Nephron (organoid): ENCODE results near the gene MROH2A.

Source experiments
- H3K27ac Mint-ChIP-seq, 3 experiments: 2 replicates each; pipeline ENCODE4 v1.8.0; 2020; ENCODE audit warnings: mixed read lengths in 3 of 3, mild to moderate bottlenecking in 2 of 3, moderate library complexity in 1 of 3
- H3K27me3 Mint-ChIP-seq: 2 replicates; pipeline ENCODE4 v1.8.0; 2021; ENCODE audit warnings: low read depth, mild to moderate bottlenecking, moderate library complexity, mixed read lengths
- H3K36me3 Mint-ChIP-seq: 2 replicates; pipeline ENCODE4 v1.8.0; 2020; ENCODE audit warnings: low read depth, mixed read lengths
- H3K4me1 Mint-ChIP-seq: 2 replicates; pipeline ENCODE4 v1.8.0; 2020; ENCODE audit warnings: mixed read lengths
- H3K4me3 Mint-ChIP-seq, 3 experiments: 2 replicates each; pipeline ENCODE4 v1.8.0; 2020; ENCODE audit warnings: mild to moderate bottlenecking in 3 of 3, mixed read lengths in 3 of 3, moderate library complexity in 2 of 3
- H3K9me3 Mint-ChIP-seq: 2 replicates; pipeline ENCODE4 v1.8.0; 2020; ENCODE audit warnings: mixed read lengths
- TF ChIP-seq, protein P1 (sequence below), 3 experiments: fragments of 200-600 bp; sonication (generic); IDR thresholded peaks; one replicate each; pipeline ENCODE4 v1.5.0; 2021; ENCODE audit warnings: antibody characterized with exemption in 3 of 3; ENCODE audit not compliant: unreplicated experiment in 3 of 3

The MROH2A gene

DNA sequence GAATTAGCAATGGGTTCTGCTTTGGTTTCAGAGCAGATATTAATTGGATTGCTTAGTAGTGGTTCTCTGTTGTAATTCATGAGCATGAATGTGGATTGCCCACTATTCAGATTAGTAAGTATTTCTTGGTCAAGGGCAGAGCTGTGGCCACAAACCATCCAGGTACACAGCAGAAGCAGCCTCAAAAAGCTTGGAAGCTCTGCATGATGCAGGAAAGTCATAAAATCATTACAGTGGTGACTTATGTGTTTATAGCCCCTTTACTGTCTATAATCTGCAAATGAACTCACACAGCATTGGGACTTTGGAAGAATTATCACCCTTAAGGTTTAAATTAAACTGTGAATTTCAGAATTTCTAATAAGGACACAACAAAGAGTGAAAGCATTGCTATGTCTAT is 20.0 kb upstream of the MROH2A start:
- TF ChIP-seq, protein P1, sequence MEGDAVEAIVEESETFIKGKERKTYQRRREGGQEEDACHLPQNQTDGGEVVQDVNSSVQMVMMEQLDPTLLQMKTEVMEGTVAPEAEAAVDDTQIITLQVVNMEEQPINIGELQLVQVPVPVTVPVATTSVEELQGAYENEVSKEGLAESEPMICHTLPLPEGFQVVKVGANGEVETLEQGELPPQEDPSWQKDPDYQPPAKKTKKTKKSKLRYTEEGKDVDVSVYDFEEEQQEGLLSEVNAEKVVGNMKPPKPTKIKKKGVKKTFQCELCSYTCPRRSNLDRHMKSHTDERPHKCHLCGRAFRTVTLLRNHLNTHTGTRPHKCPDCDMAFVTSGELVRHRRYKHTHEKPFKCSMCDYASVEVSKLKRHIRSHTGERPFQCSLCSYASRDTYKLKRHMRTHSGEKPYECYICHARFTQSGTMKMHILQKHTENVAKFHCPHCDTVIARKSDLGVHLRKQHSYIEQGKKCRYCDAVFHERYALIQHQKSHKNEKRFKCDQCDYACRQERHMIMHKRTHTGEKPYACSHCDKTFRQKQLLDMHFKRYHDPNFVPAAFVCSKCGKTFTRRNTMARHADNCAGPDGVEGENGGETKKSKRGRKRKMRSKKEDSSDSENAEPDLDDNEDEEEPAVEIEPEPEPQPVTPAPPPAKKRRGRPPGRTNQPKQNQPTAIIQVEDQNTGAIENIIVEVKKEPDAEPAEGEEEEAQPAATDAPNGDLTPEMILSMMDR (IDR thresholded peaks at IDR 0.05; ENCODE audit: unreplicated experiment in 3 of 3) = no peak
- Mint-ChIP-seq H3K9me3 (no peaks in the 10 kb centered on the region), H3K4me3 (no peak overlapping the region), H3K27me3 (peaks cover 9% of the 10 kb centered on the region), H3K4me1 (no peaks in the 10 kb centered on the region), H3K27ac (no peak overlapping the region), H3K36me3 (no peaks in the 10 kb centered on the region)

DNA sequence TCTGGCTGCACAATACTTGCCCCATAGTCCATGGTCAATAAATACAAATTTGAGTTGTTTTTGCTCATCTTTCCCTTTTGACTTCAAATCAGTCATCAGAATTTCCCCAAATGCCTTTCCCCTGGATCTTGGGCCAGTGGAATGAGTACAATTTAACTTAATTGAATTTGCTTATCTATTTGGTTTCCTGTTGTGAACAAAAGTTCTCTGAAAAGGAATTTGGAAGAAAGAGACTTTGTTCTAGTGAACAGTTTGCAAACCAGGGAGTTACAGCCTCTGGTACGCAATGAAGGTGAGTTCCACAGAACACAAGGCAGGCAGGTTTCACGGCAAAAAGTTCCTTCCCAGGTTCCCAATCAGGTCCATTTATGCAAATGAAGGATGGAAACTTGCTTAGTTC is 19.3 kb upstream of the MROH2A start:
- H3K4me1 Mint-ChIP-seq = no peaks in the 10 kb centered on the region
- H3K27me3 Mint-ChIP-seq = peaks cover 9% of the 10 kb centered on the region
- no peaks in the 10 kb centered on the region for H3K9me3 Mint-ChIP-seq
- H3K4me3 Mint-ChIP-seq = no peak overlapping the region
- no peaks in the 10 kb centered on the region for H3K36me3 Mint-ChIP-seq
- TF ChIP-seq, protein P1 (IDR thresholded peaks at IDR 0.05; ENCODE audit: unreplicated experiment in 3 of 3) = no peak
- H3K27ac Mint-ChIP-seq = no peak overlapping the region

DNA sequence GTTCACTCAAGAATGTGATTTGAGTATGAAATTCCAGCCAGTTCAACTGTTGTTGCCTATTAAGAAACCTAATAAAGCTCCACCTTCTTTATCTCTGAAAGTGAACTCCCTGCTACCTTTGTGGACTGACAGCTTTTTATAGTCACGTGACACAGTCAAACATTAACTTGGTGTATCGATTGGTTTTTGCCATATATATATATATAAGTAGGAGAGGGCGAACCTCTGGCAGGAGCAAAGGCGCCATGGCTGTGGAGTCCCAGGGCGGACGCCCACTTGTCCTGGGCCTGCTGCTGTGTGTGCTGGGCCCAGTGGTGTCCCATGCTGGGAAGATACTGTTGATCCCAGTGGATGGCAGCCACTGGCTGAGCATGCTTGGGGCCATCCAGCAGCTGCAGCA is 18.1 kb upstream of the MROH2A start, which contains the start of gene UGT1A1:
UGT1A1 (plus strand) TSS at position 228 of the 400 bp plus-strand sequence; CDS start at position 246, 18 bp downstream.
- no peaks in the 10 kb centered on the region for H3K36me3 Mint-ChIP-seq
- H3K4me3 Mint-ChIP-seq = no peak within 1 kb of the TSS
- H3K27ac Mint-ChIP-seq = no peak within 1 kb of the TSS
- TF ChIP-seq, protein P1 (IDR thresholded peaks at IDR 0.05; ENCODE audit: unreplicated experiment in 3 of 3) = no peak
- peaks cover 9% of the 10 kb centered on the region for H3K27me3 Mint-ChIP-seq
- H3K9me3 Mint-ChIP-seq = no peaks in the 10 kb centered on the region
- H3K4me1 Mint-ChIP-seq = no peaks in the 10 kb centered on the region

DNA sequence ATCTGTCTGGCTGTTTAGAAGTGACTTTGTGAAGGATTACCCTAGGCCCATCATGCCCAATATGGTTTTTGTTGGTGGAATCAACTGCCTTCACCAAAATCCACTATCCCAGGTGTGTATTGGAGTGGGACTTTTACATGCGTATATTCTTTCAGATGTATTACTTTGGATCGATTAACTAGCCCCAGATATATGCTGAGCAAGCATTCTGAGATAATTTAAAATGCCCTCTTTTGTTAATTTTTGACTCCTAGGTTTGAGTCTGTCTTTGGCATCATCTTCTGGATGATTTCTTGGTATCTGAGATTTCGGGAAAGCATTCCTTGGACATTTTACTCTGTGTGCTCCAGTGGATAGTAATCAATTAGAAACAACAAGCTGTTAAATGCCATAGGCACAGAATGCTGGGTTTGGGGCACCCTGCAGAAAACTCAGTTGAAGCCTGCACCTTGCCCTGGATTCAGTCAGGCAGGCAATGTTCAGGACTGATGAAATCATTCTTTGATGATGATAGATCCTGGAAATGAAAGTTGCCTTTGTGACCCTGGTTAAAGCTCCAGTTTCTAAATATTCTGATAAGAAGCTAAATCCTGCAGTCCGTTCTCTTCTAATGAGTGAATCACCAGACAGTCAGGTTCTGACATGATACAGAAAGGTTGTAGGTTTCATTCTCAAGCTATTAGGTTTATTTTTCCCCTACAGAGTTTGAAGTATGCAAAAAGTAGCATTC is 16.9 kb upstream of the MROH2A start:
- TF ChIP-seq, protein P1 (IDR thresholded peaks at IDR 0.05; ENCODE audit: unreplicated experiment in 3 of 3) = no peak
- H3K27me3 Mint-ChIP-seq = peaks cover 9% of the 10 kb centered on the region
- no peaks in the 10 kb centered on the region for H3K9me3 Mint-ChIP-seq
- H3K27ac Mint-ChIP-seq = no peak overlapping the region
- no peaks in the 10 kb centered on the region for H3K4me1 Mint-ChIP-seq
- no peaks in the 10 kb centered on the region for H3K36me3 Mint-ChIP-seq
- no peak overlapping the region for H3K4me3 Mint-ChIP-seq

DNA sequence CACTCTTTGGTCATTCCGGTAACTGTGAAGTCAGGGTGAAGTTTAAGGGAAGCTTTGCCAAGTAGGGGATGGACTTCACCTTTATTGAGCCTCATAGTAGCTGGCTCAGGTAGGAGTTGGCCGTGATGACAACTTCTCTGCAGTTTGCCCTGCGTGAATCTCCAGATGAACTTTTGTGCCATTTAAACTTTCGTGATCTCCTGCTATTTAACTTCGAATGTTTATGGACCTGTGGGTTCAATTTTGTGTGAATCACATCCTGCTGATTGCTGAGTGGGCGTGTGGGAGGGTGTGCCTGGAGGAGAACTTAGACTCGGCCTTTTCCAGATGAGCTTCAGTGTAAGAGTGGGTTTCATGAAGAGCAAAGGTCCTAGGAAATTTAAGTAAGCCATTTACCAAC is 13.9 kb upstream of the MROH2A start:
- TF ChIP-seq, protein P1 (IDR thresholded peaks at IDR 0.05; ENCODE audit: unreplicated experiment in 3 of 3) = no peak
- Mint-ChIP-seq H3K27me3 (peaks cover 5% of the 10 kb centered on the region), H3K9me3 (no peaks in the 10 kb centered on the region), H3K4me1 (no peaks in the 10 kb centered on the region), H3K4me3 (no peak overlapping the region), H3K27ac (no peak overlapping the region), H3K36me3 (no peaks in the 10 kb centered on the region)

DNA sequence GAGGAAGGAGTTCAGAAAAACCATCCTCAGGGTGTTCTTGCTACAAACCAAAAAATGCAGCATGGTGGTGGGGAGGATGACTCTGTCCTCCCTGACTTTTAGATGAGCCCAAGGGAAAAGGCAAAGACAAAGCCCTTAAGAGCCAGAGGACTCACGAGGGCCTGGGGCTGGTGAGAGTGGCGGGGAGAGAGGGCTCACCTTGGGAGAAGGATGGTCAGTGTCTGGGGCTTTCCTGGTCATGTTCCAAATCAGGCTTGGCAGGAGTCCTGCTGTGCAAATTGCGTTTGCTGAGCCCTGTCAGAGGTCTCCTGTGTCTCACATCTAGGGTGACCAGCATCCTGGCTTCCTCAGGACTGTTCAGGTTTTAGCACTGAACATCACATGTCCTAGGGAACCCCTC is 13.4 kb upstream of the MROH2A start:
- Mint-ChIP-seq H3K4me3 (no peak overlapping the region), H3K36me3 (no peaks in the 10 kb centered on the region), H3K9me3 (no peaks in the 10 kb centered on the region), H3K4me1 (no peaks in the 10 kb centered on the region), H3K27ac (no peak overlapping the region), H3K27me3 (peaks cover 5% of the 10 kb centered on the region)
- TF ChIP-seq, protein P1 (IDR thresholded peaks at IDR 0.05; ENCODE audit: unreplicated experiment in 3 of 3) = no peak
